ENCODE measurements around the gene LRRC27.

LRRC27 gene

DNA sequence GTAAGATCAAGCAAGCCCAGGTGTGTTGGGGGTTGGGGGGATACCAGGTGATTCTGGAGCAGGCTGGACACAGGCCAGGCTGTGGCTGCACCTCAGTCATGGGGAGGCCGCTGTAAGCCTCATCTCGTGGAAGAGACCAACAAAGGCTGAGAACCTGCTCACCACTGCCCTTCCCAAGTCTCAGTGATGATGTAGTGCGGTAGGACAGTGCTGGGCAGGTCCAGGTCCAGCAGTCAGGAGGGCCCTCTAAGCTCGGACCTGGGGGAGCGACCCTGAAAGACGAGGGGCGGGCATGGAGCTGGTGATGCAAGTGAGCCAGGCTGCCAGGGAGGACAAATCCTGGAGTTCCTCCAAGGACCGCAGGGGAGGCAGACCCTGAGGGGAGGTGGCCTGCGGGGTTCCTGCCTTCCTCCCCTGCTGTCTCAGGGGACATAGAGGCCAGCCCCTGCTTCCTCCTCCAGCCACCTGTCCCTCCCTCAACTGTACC is 61.7 kb downstream of the LRRC27 start:
- TF ChIP-seq, protein P1, sequence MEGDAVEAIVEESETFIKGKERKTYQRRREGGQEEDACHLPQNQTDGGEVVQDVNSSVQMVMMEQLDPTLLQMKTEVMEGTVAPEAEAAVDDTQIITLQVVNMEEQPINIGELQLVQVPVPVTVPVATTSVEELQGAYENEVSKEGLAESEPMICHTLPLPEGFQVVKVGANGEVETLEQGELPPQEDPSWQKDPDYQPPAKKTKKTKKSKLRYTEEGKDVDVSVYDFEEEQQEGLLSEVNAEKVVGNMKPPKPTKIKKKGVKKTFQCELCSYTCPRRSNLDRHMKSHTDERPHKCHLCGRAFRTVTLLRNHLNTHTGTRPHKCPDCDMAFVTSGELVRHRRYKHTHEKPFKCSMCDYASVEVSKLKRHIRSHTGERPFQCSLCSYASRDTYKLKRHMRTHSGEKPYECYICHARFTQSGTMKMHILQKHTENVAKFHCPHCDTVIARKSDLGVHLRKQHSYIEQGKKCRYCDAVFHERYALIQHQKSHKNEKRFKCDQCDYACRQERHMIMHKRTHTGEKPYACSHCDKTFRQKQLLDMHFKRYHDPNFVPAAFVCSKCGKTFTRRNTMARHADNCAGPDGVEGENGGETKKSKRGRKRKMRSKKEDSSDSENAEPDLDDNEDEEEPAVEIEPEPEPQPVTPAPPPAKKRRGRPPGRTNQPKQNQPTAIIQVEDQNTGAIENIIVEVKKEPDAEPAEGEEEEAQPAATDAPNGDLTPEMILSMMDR (IDR thresholded peaks at IDR 0.05; ENCODE audit: low read depth, low read length): no peak
- no peak for DNase-seq (ENCODE audit: low read depth in 2 of 2)
- H3K4me3 ChIP-seq (replicated peaks in 1 of 2; ENCODE audit: low read depth in 2 of 2, low read length in 2 of 2): no peak overlapping the region

DNA sequence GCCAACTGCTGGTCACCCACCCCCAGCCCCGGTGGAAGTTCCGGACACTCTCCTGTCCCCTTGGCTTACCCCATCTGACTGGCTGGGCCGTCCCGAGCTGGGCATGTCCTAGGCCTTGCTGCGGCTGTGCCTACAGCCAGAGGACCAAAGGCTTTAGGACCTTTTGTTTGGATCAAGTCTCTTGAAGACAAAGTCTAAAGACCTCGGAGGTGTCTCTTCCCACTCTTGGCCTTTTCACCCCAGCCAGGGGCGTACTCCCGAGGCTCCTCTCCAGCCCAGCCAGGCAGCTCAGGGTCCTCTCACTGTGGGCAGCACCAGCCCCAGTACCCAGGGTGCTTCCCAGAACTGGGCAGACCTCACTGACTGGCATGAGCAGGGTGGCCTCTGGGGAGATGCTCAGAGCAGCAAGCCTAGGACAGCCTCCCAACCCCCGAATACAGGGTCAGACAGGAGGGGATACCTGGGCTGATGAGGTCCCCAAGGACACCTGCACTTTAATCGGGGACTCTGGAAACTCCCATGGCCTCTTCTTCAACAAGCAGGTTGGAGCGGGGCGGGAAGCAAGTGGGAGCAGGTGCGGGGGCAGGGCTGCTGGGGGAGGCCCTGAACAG is 62.3 kb downstream of the LRRC27 start:
- TF ChIP-seq, protein P1 (IDR thresholded peaks at IDR 0.05; ENCODE audit: low read depth, low read length): no peak
- DNase-seq (ENCODE audit: low read depth in 2 of 2): no peak
- no peak overlapping the region for H3K4me3 ChIP-seq (replicated peaks in 1 of 2; ENCODE audit: low read depth in 2 of 2, low read length in 2 of 2)

DNA sequence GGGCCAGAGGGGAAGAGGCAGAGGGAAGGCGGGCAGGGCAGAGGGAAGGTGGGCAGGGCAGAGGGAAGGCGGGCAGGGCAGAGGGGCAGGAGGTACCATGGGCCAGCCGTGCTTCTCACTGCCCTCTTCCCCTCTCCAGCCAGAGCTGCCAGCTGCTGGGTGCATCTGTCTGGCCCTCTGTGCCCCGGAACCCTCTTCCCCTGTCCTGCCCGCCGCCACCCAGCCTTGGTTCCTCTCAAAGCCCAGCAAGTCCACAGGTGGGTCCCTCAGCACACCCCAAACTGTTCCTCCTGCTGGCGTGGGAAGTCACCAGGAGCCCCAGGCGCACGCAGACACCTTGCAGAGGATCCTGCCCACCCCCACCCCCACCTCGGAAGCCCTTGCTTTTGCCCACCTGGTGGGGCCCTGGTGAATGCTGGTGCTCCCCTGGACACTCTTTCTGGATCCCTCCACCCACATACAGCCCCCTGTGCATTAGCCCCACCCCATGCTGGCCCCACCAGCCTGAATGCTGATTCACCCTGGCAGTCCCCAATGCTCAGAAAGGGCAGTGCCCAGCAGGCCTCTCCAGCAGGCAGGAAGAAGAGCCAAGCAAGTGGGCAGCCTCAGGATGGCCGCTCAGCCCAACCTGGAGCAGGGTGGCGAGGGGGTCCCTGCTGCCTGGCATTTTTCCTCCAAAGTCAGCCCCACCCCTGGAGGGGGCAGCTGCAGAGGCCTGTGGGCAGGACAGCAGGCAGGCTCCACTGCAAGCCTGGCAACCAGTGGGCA is 63.1 kb downstream of the LRRC27 start:
- no peak overlapping the region for H3K4me3 ChIP-seq (replicated peaks in 1 of 2; ENCODE audit: low read depth in 2 of 2, low read length in 2 of 2)
- DNase-seq (ENCODE audit: low read depth in 2 of 2): no peak
- TF ChIP-seq, protein P1 (IDR thresholded peaks at IDR 0.05; ENCODE audit: low read depth, low read length): no peak

DNA sequence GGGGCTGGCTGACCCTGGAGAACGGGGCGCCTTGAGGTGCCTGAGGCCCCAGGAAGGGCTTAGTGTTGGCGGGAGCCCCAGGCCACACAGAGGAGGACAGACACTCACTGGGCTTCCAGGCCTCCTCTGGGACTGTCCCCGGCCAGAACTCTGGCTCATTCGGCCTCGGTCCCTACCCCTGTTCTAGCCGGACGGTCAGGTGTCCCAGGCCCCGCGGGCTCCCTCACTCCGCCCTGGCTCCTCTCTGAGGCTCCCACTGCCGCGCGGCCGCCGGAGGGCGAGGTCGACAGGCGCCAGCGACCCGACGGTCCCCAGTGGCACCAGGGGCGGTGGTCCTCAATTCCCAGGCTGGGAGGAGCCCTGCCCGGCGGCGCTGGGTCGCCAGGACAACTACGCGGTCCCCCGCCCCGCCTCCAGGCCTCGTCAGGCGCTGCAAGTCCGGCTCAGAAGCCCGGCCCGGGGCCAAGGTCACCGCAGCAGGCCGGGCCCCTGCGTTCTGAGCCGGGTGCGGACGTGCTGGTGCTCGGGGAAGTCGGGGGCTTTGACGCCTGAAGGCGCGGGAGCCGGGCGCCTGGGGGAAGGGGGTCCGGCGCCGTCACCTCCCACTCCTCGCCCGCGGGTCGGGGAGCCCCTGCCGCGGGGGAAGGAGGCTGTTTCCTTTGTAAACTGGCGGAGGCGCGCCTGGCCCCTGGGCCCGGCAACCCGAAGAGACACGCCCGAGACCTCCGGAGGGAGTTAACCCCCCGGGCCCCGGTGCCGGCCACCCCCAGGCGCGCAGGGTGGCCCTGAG is 63.9 kb downstream of the LRRC27 start:
- TF ChIP-seq, protein P1 (IDR thresholded peaks at IDR 0.05; ENCODE audit: low read depth, low read length): no peak
- peak; percentile 34 to 48 for DNase-seq (ENCODE audit: low read depth in 2 of 2)
- H3K4me3 ChIP-seq (replicated peaks in 1 of 2; ENCODE audit: low read depth in 2 of 2, low read length in 2 of 2): peak overlapping the region; percentile 23 to 47

DNA sequence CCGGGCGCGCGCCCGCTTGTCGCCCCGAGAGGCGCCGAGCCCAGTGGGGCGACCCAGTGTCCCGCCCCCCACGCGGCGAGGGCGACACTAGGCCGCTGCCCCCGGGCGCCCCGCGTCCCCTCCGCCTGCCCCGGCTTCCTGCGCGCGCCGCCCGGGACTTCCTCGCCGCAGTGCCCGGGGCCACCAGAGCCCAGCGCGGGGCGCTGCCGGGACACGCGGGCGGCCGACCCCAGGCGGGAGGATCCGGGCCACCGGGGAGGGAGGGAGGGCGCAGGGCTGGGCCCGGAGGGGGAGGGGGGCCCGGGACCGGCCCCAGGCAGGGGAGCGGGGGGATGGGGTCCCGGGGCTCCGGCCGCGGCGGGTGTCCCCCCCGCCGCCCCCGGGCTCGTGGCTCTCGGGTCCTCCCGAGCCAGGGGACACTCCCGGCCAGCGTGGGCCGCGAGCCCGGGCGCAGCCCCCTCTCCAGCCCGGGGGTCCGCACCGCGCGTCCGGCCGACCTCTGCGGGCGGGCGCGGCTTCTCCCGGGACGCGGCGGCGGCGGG is 64.6 kb downstream of the LRRC27 start:
- TF ChIP-seq, protein P1 (IDR thresholded peaks at IDR 0.05; ENCODE audit: low read depth, low read length): no peak
- DNase-seq (ENCODE audit: low read depth in 2 of 2): peak; percentile 21 to 48
- H3K4me3 ChIP-seq (replicated peaks in 1 of 2; ENCODE audit: low read depth in 2 of 2, low read length in 2 of 2): peak overlapping the region; percentile 23 to 47

DNA sequence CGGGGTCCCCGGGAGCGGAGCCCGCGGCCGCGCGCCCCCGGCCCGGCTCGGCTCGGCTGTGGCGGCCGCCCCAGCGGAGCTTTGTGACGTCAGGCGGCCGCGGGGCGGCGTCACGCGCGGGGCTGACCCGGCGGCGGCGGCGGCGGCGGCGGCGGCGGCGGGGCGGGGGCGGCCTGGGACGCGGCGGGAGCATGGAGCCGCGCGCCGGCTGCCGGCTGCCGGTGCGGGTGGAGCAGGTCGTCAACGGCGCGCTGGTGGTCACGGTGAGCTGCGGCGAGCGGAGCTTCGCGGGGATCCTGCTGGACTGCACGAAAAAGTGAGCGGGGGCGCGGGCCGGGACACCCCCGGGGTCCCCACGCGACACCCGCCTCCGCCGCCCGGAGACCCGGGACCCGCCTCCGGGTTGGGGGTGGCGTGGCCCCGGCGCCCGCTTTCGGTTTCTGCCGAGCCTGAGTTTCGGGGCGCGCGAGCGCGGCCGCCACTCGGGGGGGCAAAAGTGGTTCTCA is 65.1 kb downstream of the LRRC27 start, which contains the start of gene PWWP2B:
Gene PWWP2B, plus strand, starts transcription at position 165 of the 506 bp plus-strand sequence. Its CDS starts 27 bp downstream, at position 192.
- peak in 1 of 2 donors; percentile 43 for DNase-seq (ENCODE audit: low read depth in 2 of 2)
- TF ChIP-seq, protein P1 (IDR thresholded peaks at IDR 0.05; ENCODE audit: low read depth, low read length): no peak
- peak within 1 kb of the TSS; percentile 62 to 63 for H3K4me3 ChIP-seq (replicated peaks in 1 of 2; ENCODE audit: low read depth in 2 of 2, low read length in 2 of 2)
